Measurements from ENCODE around the gene TRUB2. TPM values are rescaled to one million over a fixed set of nuclear protein-coding genes. Genes with fewer than 3 reads are reported as not detected.

Gene TRUB2
- total and polyA plus RNA-seq, 2 donors (not counting 1 experiment from before 2014, with no cell fraction given) = 7.6 to 21.5 TPM

DNA sequence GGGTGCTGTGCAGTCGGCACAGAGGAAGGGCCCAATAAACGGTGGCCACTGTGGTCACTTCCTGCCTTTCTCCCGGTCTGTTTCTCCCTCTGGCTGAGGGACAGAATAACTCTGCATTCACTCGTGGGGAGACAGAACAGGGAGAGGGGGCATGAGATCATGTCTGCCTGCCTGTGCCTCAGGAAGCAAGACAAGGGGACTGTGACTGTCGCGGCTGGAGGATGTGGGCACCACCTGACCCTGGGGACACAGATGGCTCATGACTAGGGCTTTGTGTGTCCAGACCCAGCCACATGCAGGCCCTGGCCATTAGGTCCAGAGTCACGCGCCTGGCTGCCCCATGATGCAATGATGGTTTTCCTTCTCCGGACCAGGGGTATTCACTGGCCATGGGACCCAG, 5.8 kb downstream of the TRUB2 start:
- no peak overlapping the region for H3K27ac Mint-ChIP-seq
- H2AFZ ChIP-seq (ENCODE audit: insufficient read depth, low read depth, low read length, poor library complexity, severe bottlenecking) = no peak overlapping the region
- no peaks in the 10 kb centered on the region for H4K20me1 ChIP-seq (ENCODE audit: control insufficient read depth, insufficient read depth, low read length, poor library complexity, severe bottlenecking)
- no peak overlapping the region for H3K4me3 ChIP-seq (ENCODE audit: control extremely low read depth in 1 of 5, extremely low read depth in 1 of 5, insufficient read depth in 1 of 5, low read depth in 2 of 5, low read length in 4 of 5)
- H3K27me3 Mint-ChIP-seq = no peaks in the 10 kb centered on the region
- no peak overlapping the region for H3K27ac ChIP-seq (ENCODE audit: low read length in 2 of 2)
- H3K27me3 ChIP-seq (replicated peaks in 1 of 4; ENCODE audit: control extremely low read depth in 1 of 4, control insufficient read depth in 3 of 4, insufficient read depth in 4 of 4, low read length in 3 of 4) = no peaks in the 10 kb centered on the region
- peaks cover 2 to 3% of the 10 kb centered on the region in 2 donors for H3K4me1 ChIP-seq (ENCODE audit: control insufficient read depth in 2 of 2, insufficient read depth in 2 of 2, low read length in 2 of 2)
- no peaks in the 10 kb centered on the region for H3K9me3 Mint-ChIP-seq (ENCODE audit: insufficient read depth)
- ChIA-PET CTCF (no interaction called here), POLR2A (no interaction called here)
- TF ChIP-seq EZH2 (IDR thresholded peaks at IDR 0.05; ENCODE audit: borderline replicate concordance, insufficient read depth, low read depth, low read length, poor library complexity, severe bottlenecking) = no peak
- TF ChIP-seq, protein P1, sequence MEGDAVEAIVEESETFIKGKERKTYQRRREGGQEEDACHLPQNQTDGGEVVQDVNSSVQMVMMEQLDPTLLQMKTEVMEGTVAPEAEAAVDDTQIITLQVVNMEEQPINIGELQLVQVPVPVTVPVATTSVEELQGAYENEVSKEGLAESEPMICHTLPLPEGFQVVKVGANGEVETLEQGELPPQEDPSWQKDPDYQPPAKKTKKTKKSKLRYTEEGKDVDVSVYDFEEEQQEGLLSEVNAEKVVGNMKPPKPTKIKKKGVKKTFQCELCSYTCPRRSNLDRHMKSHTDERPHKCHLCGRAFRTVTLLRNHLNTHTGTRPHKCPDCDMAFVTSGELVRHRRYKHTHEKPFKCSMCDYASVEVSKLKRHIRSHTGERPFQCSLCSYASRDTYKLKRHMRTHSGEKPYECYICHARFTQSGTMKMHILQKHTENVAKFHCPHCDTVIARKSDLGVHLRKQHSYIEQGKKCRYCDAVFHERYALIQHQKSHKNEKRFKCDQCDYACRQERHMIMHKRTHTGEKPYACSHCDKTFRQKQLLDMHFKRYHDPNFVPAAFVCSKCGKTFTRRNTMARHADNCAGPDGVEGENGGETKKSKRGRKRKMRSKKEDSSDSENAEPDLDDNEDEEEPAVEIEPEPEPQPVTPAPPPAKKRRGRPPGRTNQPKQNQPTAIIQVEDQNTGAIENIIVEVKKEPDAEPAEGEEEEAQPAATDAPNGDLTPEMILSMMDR (IDR thresholded peaks at IDR 0.05) = no peak
- H3K9ac ChIP-seq (ENCODE audit: low read length) = no peak overlapping the region
- DNase-seq (no peak), ATAC-seq (ENCODE audit: low read depth) (no peak)
- no peak overlapping the region for H3K4me3 Mint-ChIP-seq
- H3K4me1 Mint-ChIP-seq = no peaks in the 10 kb centered on the region
- intact Hi-C loops (cut with micrococcal nuclease) = no loop called here
- no peaks in the 10 kb centered on the region for H3K9me3 ChIP-seq (ENCODE audit: control extremely low read depth in 1 of 3, control insufficient read depth in 2 of 3, insufficient read depth in 1 of 3, low read length in 2 of 3)
- no peak overlapping the region for H3K4me2 ChIP-seq (replicated peaks; ENCODE audit: low read depth, low read length, poor library complexity, severe bottlenecking)
- H3K79me2 ChIP-seq (ENCODE audit: control insufficient read depth, insufficient read depth, low read length) = peaks cover 2% of the 10 kb centered on the region
- H3K36me3 ChIP-seq (replicated peaks in 1 of 2; ENCODE audit: control extremely low read depth in 1 of 2, control insufficient read depth in 1 of 2, extremely low read depth in 1 of 2, insufficient read depth in 2 of 2, low read length in 1 of 2) = peaks cover 0 to 42% of the 10 kb centered on the region in 2 experiments
- WGBS (ENCODE audit: insufficient coverage) = 89% methylated on average over 8 of the region's 9 CpGs

- DNase-seq (no peak), ATAC-seq (ENCODE audit: low read depth) (no peak)
- Histone ChIP-seq H3K9me3 (ENCODE audit: control extremely low read depth in 1 of 3, control insufficient read depth in 2 of 3, insufficient read depth in 1 of 3, low read length in 2 of 3) (no peaks in the 10 kb centered on the region), H3K4me1 (ENCODE audit: control insufficient read depth in 2 of 2, insufficient read depth in 2 of 2, low read length in 2 of 2) (no peaks in the 10 kb centered on the region), H4K20me1 (ENCODE audit: control insufficient read depth, insufficient read depth, low read length, poor library complexity, severe bottlenecking) (no peaks in the 10 kb centered on the region), H3K27ac (ENCODE audit: low read length in 2 of 2) (no peak overlapping the region), H3K4me2 (replicated peaks; ENCODE audit: low read depth, low read length, poor library complexity, severe bottlenecking) (no peak overlapping the region), H3K36me3 (replicated peaks in 1 of 2; ENCODE audit: control extremely low read depth in 1 of 2, control insufficient read depth in 1 of 2, extremely low read depth in 1 of 2, insufficient read depth in 2 of 2, low read length in 1 of 2) (peaks cover 0 to 50% of the 10 kb centered on the region in 2 experiments), H3K27me3 (replicated peaks in 1 of 4; ENCODE audit: control extremely low read depth in 1 of 4, control insufficient read depth in 3 of 4, insufficient read depth in 4 of 4, low read length in 3 of 4) (no peaks in the 10 kb centered on the region), H3K9ac (ENCODE audit: low read length) (no peak overlapping the region), H3K4me3 (ENCODE audit: control extremely low read depth in 1 of 5, extremely low read depth in 1 of 5, insufficient read depth in 1 of 5, low read depth in 2 of 5, low read length in 4 of 5) (no peak overlapping the region), H2AFZ (ENCODE audit: insufficient read depth, low read depth, low read length, poor library complexity, severe bottlenecking) (no peak overlapping the region), H3K79me2 (ENCODE audit: control insufficient read depth, insufficient read depth, low read length) (no peaks in the 10 kb centered on the region)
- no peak for TF ChIP-seq EZH2 (IDR thresholded peaks at IDR 0.05; ENCODE audit: borderline replicate concordance, insufficient read depth, low read depth, low read length, poor library complexity, severe bottlenecking)
- TF ChIP-seq, protein P1 (IDR thresholded peaks at IDR 0.05) = no peak
- Mint-ChIP-seq H3K27me3 (no peaks in the 10 kb centered on the region), H3K9me3 (ENCODE audit: insufficient read depth) (no peaks in the 10 kb centered on the region), H3K27ac (no peak overlapping the region), H3K4me3 (no peak overlapping the region), H3K4me1 (no peaks in the 10 kb centered on the region)
- no CpG with 5 or more reads among the region's 4 CpGs for WGBS (ENCODE audit: insufficient coverage)
- ChIA-PET POLR2A (no interaction called here), CTCF (no interaction called here)
- intact Hi-C loops (cut with micrococcal nuclease) = no loop called here
These were observed 7.5 kb downstream of the TRUB2 start for GRCh38 chr9:128314697-128315096.

Data from B cell (primary cell).